ENCODE results near the gene TENM4.

DNA sequence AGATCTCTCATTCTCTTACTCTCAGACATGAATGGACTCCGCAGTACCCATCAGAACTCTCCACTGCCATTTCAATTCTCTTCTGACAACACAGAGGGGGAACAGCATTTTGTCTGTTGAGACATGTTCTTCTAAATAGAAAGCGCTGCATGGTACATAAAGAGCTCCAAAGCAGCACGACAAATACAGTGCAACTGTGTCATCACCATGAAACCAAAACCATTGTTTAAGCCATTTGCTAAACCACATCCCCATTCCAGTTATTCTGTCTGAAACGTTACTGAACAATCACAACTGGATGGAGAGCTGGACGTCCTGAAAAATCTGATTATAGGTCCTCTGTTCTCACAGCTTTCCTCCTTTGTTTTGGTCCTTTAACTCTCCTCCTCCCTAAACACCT is 17.9 kb upstream of the TENM4 start:
- TF ChIP-seq EGR1 (IDR thresholded peaks at IDR 0.05) (no peak), FOXM1 (IDR thresholded peaks at IDR 0.05; ENCODE audit: borderline replicate concordance, low read depth) (no peak)
- TF ChIP-seq, protein P1, sequence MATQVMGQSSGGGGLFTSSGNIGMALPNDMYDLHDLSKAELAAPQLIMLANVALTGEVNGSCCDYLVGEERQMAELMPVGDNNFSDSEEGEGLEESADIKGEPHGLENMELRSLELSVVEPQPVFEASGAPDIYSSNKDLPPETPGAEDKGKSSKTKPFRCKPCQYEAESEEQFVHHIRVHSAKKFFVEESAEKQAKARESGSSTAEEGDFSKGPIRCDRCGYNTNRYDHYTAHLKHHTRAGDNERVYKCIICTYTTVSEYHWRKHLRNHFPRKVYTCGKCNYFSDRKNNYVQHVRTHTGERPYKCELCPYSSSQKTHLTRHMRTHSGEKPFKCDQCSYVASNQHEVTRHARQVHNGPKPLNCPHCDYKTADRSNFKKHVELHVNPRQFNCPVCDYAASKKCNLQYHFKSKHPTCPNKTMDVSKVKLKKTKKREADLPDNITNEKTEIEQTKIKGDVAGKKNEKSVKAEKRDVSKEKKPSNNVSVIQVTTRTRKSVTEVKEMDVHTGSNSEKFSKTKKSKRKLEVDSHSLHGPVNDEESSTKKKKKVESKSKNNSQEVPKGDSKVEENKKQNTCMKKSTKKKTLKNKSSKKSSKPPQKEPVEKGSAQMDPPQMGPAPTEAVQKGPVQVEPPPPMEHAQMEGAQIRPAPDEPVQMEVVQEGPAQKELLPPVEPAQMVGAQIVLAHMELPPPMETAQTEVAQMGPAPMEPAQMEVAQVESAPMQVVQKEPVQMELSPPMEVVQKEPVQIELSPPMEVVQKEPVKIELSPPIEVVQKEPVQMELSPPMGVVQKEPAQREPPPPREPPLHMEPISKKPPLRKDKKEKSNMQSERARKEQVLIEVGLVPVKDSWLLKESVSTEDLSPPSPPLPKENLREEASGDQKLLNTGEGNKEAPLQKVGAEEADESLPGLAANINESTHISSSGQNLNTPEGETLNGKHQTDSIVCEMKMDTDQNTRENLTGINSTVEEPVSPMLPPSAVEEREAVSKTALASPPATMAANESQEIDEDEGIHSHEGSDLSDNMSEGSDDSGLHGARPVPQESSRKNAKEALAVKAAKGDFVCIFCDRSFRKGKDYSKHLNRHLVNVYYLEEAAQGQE (IDR thresholded peaks at IDR 0.05; ENCODE audit: low read depth): no peak

Data from Ishikawa (cell line).